Heart right ventricle (tissue), 16 donors: ENCODE results near the gene P2RX3. TPM values are rescaled to one million over a fixed set of nuclear protein-coding genes. Genes with fewer than 3 reads are reported as not detected.

ENCODE experiments used
- ATAC-seq, 8 donors: fragments of 200-7000 bp; cut with Tn5 transposase; one replicate each; pipeline ENCODE4 v1.9.1; 2020; ENCODE audit warnings: mild to moderate bottlenecking in 8 of 8, moderate library complexity in 8 of 8, moderate number of reproducible peaks in 1 of 8
- DNase-seq, 2 donors: peaks; one replicate each; pipeline ENCODE4 v3.0.0-alpha.2; 2020
- H3K27ac ChIP-seq, 10 donors: fragments of 200-600 bp; sonication (generic) in 2 of 10; one replicate each; pipeline versions ENCODE4 v1.5.0 to v1.8.0; 2020 to 2022; ENCODE audit warnings: mild to moderate bottlenecking in 3 of 10
- H3K27me3 ChIP-seq, 7 donors: fragments of 200-600 bp; one replicate each; pipeline ENCODE4 v1.8.0; 2021 to 2022; ENCODE audit warnings: mild to moderate bottlenecking in 2 of 7
- H3K36me3 ChIP-seq, 9 donors: fragments of 200-600 bp; sonication (generic) in 1 of 9; one replicate each; pipeline versions ENCODE4 v1.5.0 to v1.8.0; 2020 to 2022; ENCODE audit warnings: mild to moderate bottlenecking in 2 of 9
- H3K4me1 ChIP-seq, 9 donors: fragments of 200-600 bp; sonication (generic) in 1 of 9; one replicate each; pipeline versions ENCODE4 v1.5.0 to v1.8.0; 2020 to 2022; ENCODE audit warnings: mild to moderate bottlenecking in 4 of 9
- H3K4me3 ChIP-seq, 10 donors: fragments of 200-600 bp; sonication (generic) in 2 of 10; one replicate each; pipeline versions ENCODE4 v1.5.0 to v1.8.0; 2020 to 2022; ENCODE audit warnings: mild to moderate bottlenecking in 7 of 10, moderate library complexity in 2 of 10
- H3K9me3 ChIP-seq, 11 donors: fragments of 200-600 bp in 10 of 11; sonication (generic) in 2 of 11; one replicate each; pipeline versions ENCODE4 v1.5.0 to v1.8.0; 2013 to 2022; ENCODE audit warnings: mild to moderate bottlenecking in 2 of 11, control low read depth in 1 of 11, moderate library complexity in 1 of 11
- WGBS, 2 donors: extraction: QIAGEN DNeasy Blood & Tissue Kit; methylation state at CpG; one replicate each; pipeline ENCODE4 v1.1.7; 2013; ENCODE audit warnings: inconsistent platforms in 1 of 2; 5-methylcytosine and 5-hydroxymethylcytosine counted together
- intact Hi-C, 10 donors: fragments of 100-400 bp; cut with DNase I; formaldehyde crosslinking; loops; one replicate each; pipeline versions ENCODE4 v1.11.1 to v1.14.2; 2022
- polyA plus RNA-seq, 2 donors: library from polyadenylated mRNA; stranded (reverse); fragments of 200-250 nt; gene quantifications; one replicate each; pipeline ENCODE4 v1.2.3, GENCODE V29; 2013
- total RNA-seq, 10 donors: library from RNA; stranded (reverse); fragmentation: NEBNext Ultra II Directional in 3 of 10; extraction: Animal tissue kit (Norgen Biotek cat#: 25700) in 3 of 10; gene quantifications; one replicate each; pipeline versions ENCODE4 v1.2.1 to v1.2.4, GENCODE V29; 2021 to 2023
- TF ChIP-seq, protein P1 (sequence below), 9 donors: fragments of 200-600 bp; sonication (generic) in 2 of 9; IDR thresholded peaks; one replicate each; pipeline versions ENCODE4 v1.5.0 to v1.8.0; 2021 to 2022; ENCODE audit warnings: antibody characterized with exemption in 9 of 9, mild to moderate bottlenecking in 5 of 9, moderate library complexity in 1 of 9
- donor health status: Arrhythmogenic right ventricular cardiomyopathy.
- donor health status: ischemic (EF 13 %, LVEDD 7.1; RV severe dilation, severe dysfunction).
- donor health status: healthy with polysubstance abuse.
- donor health status: DM: no; HTN: yes; CAD: no.
- donor health status: DM: no; HTN: no; CAD: no.
- donor health status: ischemic (EF 25% LVEDD 6.9; RV normal size, moderate dysfunction).
- donor health status: ischemic (EF 25% LVEDD 5.7; RV mildly dilated, moderate dysfunction).
- donor health status: healthy.
- donor health status: DM: yes; HTN: yes; CAD: no.
- donor health status: Ischemic cardiomyopathy.
- donor health status: ischemic (EF 35%, LVEDD 5.7; RV mildly dilated, moderate dysfunction).
- donor health status: nonischemic (EF 11% LVEDD 7.7; RV severe dilation, severe dysfunction).
- donor health status: DM: yes; HTN: yes; CAD: no.
- donor health status: PGD.
- donor health status: ischemic (EF 29% LVEDD 5.4; RV normal size, mild dysfunction).
- donor health status: nonischemic (EF 23%, LVEDD 6.1; RV moderate dilation, normal function).

P2RX3 gene
- total and polyA plus RNA-seq, 12 donors: 0.32 to 5.1 (median 1.4) TPM

DNA sequence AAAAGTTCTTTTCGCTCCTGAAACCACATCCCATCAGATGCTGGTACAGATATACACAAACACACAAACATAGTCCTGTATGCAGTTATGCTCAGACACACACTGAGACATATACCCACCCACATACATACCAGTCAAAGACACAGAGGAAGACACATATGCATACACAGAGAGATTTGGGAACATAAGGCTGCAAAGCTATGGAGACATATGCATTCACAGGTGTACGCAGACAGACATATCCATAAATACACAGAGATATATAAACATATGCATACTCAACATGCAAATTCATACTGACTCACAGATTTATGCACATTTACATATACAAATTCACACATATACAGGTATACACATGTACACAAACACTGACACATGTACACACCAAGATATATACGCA is 36.8 kb downstream of the P2RX3 start:
- no peaks in the 10 kb centered on the region for H3K36me3 ChIP-seq
- peaks cover 0 to 10% (median 0%) of the 10 kb centered on the region in 7 donors for H3K27me3 ChIP-seq
- H3K4me3 ChIP-seq: no peak overlapping the region
- H3K4me1 ChIP-seq: peaks cover 0 to 36% (median 11%) of the 10 kb centered on the region in 9 donors
- no peaks in the 10 kb centered on the region for H3K9me3 ChIP-seq
- ATAC-seq (no peak), DNase-seq (no peak)
- TF ChIP-seq, protein P1, sequence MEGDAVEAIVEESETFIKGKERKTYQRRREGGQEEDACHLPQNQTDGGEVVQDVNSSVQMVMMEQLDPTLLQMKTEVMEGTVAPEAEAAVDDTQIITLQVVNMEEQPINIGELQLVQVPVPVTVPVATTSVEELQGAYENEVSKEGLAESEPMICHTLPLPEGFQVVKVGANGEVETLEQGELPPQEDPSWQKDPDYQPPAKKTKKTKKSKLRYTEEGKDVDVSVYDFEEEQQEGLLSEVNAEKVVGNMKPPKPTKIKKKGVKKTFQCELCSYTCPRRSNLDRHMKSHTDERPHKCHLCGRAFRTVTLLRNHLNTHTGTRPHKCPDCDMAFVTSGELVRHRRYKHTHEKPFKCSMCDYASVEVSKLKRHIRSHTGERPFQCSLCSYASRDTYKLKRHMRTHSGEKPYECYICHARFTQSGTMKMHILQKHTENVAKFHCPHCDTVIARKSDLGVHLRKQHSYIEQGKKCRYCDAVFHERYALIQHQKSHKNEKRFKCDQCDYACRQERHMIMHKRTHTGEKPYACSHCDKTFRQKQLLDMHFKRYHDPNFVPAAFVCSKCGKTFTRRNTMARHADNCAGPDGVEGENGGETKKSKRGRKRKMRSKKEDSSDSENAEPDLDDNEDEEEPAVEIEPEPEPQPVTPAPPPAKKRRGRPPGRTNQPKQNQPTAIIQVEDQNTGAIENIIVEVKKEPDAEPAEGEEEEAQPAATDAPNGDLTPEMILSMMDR (IDR thresholded peaks at IDR 0.05): no peak
- WGBS, 2 donors: 96 to 97% methylated on average over 3 of the region's 3 CpGs
- H3K27ac ChIP-seq: no peak overlapping the region
- intact Hi-C loops: no loop called here

GRCh38 chr11:57375490-57375889 is 37.3 kb downstream of the P2RX3 start:
- no peak for DNase-seq
- intact Hi-C loops: no loop called here

GRCh38 chr11:57376095-57377090 is 38.2 kb downstream of the P2RX3 start:
- Histone ChIP-seq H3K4me3 (no peak overlapping the region), H3K9me3 (no peaks in the 10 kb centered on the region), H3K4me1 (peaks cover 0 to 28% (median 11%) of the 10 kb centered on the region in 9 donors), H3K27ac (no peak overlapping the region), H3K36me3 (no peaks in the 10 kb centered on the region), H3K27me3 (peaks cover 0 to 10% (median 0%) of the 10 kb centered on the region in 7 donors)
- WGBS, 2 donors: 56 to 60% methylated on average over 26 of the region's 26 CpGs
- DNase-seq (no peak), ATAC-seq (no peak)
- TF ChIP-seq, protein P1 (IDR thresholded peaks at IDR 0.05): no peak
- intact Hi-C loops: no loop called here

More at GRCh38 chr11:57375490-57375889, 37.3 kb downstream of the P2RX3 start:
- ATAC-seq: no peak
- Histone ChIP-seq H3K4me1 (peaks cover 0 to 36% (median 11%) of the 10 kb centered on the region in 9 donors), H3K9me3 (no peaks in the 10 kb centered on the region), H3K4me3 (no peak overlapping the region), H3K27me3 (peaks cover 0 to 10% (median 0%) of the 10 kb centered on the region in 7 donors), H3K36me3 (no peaks in the 10 kb centered on the region), H3K27ac (no peak overlapping the region)
- WGBS, 2 donors: 42 to 50% methylated on average over 2 of the region's 2 CpGs
- TF ChIP-seq, protein P1 (IDR thresholded peaks at IDR 0.05): no peak

GRCh38 chr11:57377107-57377506 is 39.0 kb downstream of the P2RX3 start:
- Histone ChIP-seq H3K4me3 (no peak overlapping the region), H3K9me3 (no peaks in the 10 kb centered on the region), H3K27ac (no peak overlapping the region), H3K36me3 (no peaks in the 10 kb centered on the region), H3K27me3 (peaks cover 0 to 10% (median 0%) of the 10 kb centered on the region in 7 donors), H3K4me1 (peaks cover 0 to 22% (median 11%) of the 10 kb centered on the region in 9 donors)
- ATAC-seq (no peak), DNase-seq (no peak)
- intact Hi-C loops: no loop called here
- TF ChIP-seq, protein P1 (IDR thresholded peaks at IDR 0.05): no peak
- 75 to 78% methylated on average over 5 of the region's 5 CpGs for WGBS, 2 donors
